Caco-2 (cell line): ENCODE results near the gene MYOM3. TPM values are rescaled to one million over a fixed set of nuclear protein-coding genes. Genes with fewer than 3 reads are reported as not detected.

Experiments
- BruUV-seq: library from RNA; stranded (reverse); fragments of 400-500 nt; replicated peaks from 2 replicates; lab custom pipeline; 2021; lab: Mats Ljungman, UMichigan
- CTCF ChIA-PET: fragments of 300-600 bp; sonication (Branson Sonifier 250); formaldehyde crosslinking; loops from one replicate; lab custom pipeline; 2022; ENCODE audit warnings: antibody characterized with exemption; lab: Charles Lee
- POLR2A ChIA-PET: fragments of 300-600 bp; sonication (Branson Sonifier 250); formaldehyde crosslinking; loops from one replicate; lab custom pipeline; 2022; ENCODE audit warnings: antibody characterized with exemption; lab: Charles Lee
- DNase-seq, 2 experiments: peaks; one replicate each; pipeline versions ENCODE4 v3.0.0 to v3.0.0-alpha.2; 2020 to 2022
- H3K27me3 ChIP-seq: replicated peaks from 2 replicates; pipeline ENCODE4 v1.6.0; 2011; ENCODE audit warnings: low read length; ENCODE audit not compliant: control insufficient read depth, insufficient read depth
- H3K36me3 ChIP-seq: 2 replicates; pipeline ENCODE4 v1.5.1; 2011; ENCODE audit warnings: low read length; ENCODE audit not compliant: control insufficient read depth, insufficient read depth
- H3K4me1 ChIP-seq: fragments of 250-450 bp; sonication (Bioruptor Pico); 2 replicates; pipeline ENCODE4 v1.5.1; 2020; ENCODE audit warnings: mild to moderate bottlenecking
- H3K4me3 ChIP-seq: 2 replicates; pipeline ENCODE4 v1.5.1; 2011; ENCODE audit warnings: low read depth, mild to moderate bottlenecking, control low read depth, low read length
- H3K9me3 ChIP-seq: fragments of 250-450 bp; sonication (Bioruptor Pico); 2 replicates; pipeline ENCODE4 v1.5.1; 2020; ENCODE audit warnings: mild to moderate bottlenecking, moderate library complexity
- H3K27ac Mint-ChIP-seq: one replicate; pipeline ENCODE4 v1.8.0; 2022; ENCODE audit warnings: mixed read lengths; ENCODE audit not compliant: unreplicated experiment
- H3K27me3 Mint-ChIP-seq: one replicate; pipeline ENCODE4 v1.8.0; 2022; ENCODE audit warnings: mixed read lengths; ENCODE audit not compliant: insufficient read depth, unreplicated experiment
- H3K36me3 Mint-ChIP-seq: one replicate; pipeline ENCODE4 v1.8.0; 2022; ENCODE audit warnings: mild to moderate bottlenecking, mixed read lengths; ENCODE audit not compliant: insufficient read depth, unreplicated experiment
- H3K4me1 Mint-ChIP-seq: one replicate; pipeline ENCODE4 v1.8.0; 2022; ENCODE audit warnings: low read depth, mixed read lengths; ENCODE audit not compliant: unreplicated experiment
- H3K4me3 Mint-ChIP-seq: one replicate; pipeline ENCODE4 v1.8.0; 2022; ENCODE audit warnings: mild to moderate bottlenecking, moderate library complexity, mixed read lengths; ENCODE audit not compliant: unreplicated experiment
- H3K9me3 Mint-ChIP-seq: one replicate; pipeline ENCODE4 v1.8.0; 2022; ENCODE audit warnings: mixed read lengths; ENCODE audit not compliant: unreplicated experiment
- CTCF ChIP-seq, 2 experiments: fragments of 200-600 bp in 1 of 2; IDR thresholded peaks; 1 replicate in 1 of 2; 2 replicates in 1 of 2; pipeline versions ENCODE4 v1.5.1 to v1.8.0; 2011 to 2022; ENCODE audit warnings: antibody characterized with exemption in 1 of 2, control low read depth in 1 of 2, inconsistent platforms in 1 of 2, low read depth in 1 of 2, low read length in 1 of 2, mild to moderate bottlenecking in 1 of 2, moderate library complexity in 1 of 2; ENCODE audit not compliant: insufficient read depth in 1 of 2, severe bottlenecking in 1 of 2, unreplicated experiment in 1 of 2
- intact Hi-C: fragments of 100-400 bp; cut with micrococcal nuclease; formaldehyde crosslinking; loops from one replicate; pipeline ENCODE4 v1.10.0; 2022; ENCODE audit not compliant: unreplicated experiment
- total RNA-seq: library from RNA; stranded (reverse); gene quantifications from 2 replicates; pipeline ENCODE4 v1.2.3, GENCODE V29; 2022

Gene MYOM3
- total RNA-seq, 1 experiment from 2014 or later = not detected

DNA sequence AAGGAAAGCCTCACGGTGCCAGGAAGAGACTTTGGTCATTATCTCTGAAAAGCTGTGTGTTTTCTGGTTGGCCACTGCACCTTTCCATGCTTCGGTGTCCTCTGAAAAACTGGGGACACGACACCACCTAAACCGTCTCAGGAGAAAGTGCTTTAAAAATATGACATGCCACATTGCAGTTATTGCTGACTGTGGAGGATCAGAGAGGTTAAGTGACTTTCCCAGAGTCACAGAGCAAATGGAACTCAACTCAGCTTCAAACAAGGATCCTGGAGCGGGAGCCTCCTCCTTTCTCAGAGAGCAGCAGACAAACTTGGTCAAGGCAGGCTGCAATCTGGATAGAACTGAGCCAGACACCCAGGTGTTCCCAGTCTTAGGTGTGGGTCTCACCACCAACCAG is 13.8 kb downstream of the MYOM3 start:
- H3K4me3 ChIP-seq = no peak overlapping the region
- BruUV-seq = no TSS peak
- H3K36me3 Mint-ChIP-seq = no peaks in the 10 kb centered on the region
- no peaks in the 10 kb centered on the region for H3K4me1 Mint-ChIP-seq
- ChIA-PET CTCF (no interaction called here), POLR2A (no interaction called here)
- intact Hi-C loops = no loop called here
- 0 out of 2 replicates have a peak, but pooled peaks cover 2% of the 10 kb centered on the region for H3K4me1 ChIP-seq
- H3K9me3 Mint-ChIP-seq = no peaks in the 10 kb centered on the region
- H3K9me3 ChIP-seq = no peaks in the 10 kb centered on the region
- H3K27me3 Mint-ChIP-seq = no peaks in the 10 kb centered on the region
- no peak for DNase-seq
- H3K36me3 ChIP-seq = no peaks in the 10 kb centered on the region
- TF ChIP-seq CTCF (IDR thresholded peaks at IDR 0.05; ENCODE audit: insufficient read depth in 1 of 2, low read depth in 1 of 2, low read length in 1 of 2, severe bottlenecking in 1 of 2, unreplicated experiment in 1 of 2) = no peak
- H3K27ac Mint-ChIP-seq = no peak overlapping the region
- no peaks in the 10 kb centered on the region for H3K27me3 ChIP-seq
- no peak overlapping the region for H3K4me3 Mint-ChIP-seq

DNA sequence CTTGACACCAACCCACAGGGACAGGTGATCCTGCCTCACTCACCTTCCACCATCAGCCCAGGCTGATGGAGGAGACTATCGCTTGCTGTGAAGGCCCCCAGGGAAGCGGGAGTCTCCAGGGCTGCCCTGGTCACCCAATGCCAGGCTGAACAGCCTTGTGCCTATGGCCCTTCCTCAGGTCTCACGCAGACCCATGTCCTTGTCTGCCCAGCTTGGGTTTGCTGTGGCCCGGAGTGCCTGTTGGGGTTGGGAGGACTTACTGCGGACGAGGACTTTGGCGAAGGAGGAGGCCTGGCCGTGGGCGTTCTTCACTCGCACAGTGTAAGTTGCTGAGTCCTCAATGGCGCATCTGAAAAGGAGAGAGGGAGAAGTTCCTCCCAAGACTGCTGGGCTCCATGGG is 14.3 kb downstream of the MYOM3 start:
- H3K4me3 Mint-ChIP-seq = no peak overlapping the region
- Histone ChIP-seq H3K9me3 (no peaks in the 10 kb centered on the region), H3K4me1 (no peaks in the 10 kb centered on the region), H3K36me3 (no peaks in the 10 kb centered on the region), H3K4me3 (no peak overlapping the region), H3K27me3 (no peaks in the 10 kb centered on the region)
- no TSS peak for BruUV-seq
- ChIA-PET POLR2A (no interaction called here), CTCF (no interaction called here)
- no peak for DNase-seq
- no peak for TF ChIP-seq CTCF (IDR thresholded peaks at IDR 0.05; ENCODE audit: insufficient read depth in 1 of 2, low read depth in 1 of 2, low read length in 1 of 2, severe bottlenecking in 1 of 2, unreplicated experiment in 1 of 2)
- no peaks in the 10 kb centered on the region for H3K27me3 Mint-ChIP-seq
- H3K4me1 Mint-ChIP-seq = no peaks in the 10 kb centered on the region
- no peaks in the 10 kb centered on the region for H3K36me3 Mint-ChIP-seq
- no peaks in the 10 kb centered on the region for H3K9me3 Mint-ChIP-seq
- H3K27ac Mint-ChIP-seq = no peak overlapping the region
- intact Hi-C loops = no loop called here

GRCh38 chr1:24096739-24097103 is 15.2 kb downstream of the MYOM3 start:
- H3K27ac Mint-ChIP-seq = no peak overlapping the region
- ChIA-PET CTCF (no interaction called here), POLR2A (no interaction called here)

More at GRCh38 chr1:24096739-24097103, 15.2 kb downstream of the MYOM3 start:
- Mint-ChIP-seq H3K36me3 (no peaks in the 10 kb centered on the region), H3K4me1 (no peaks in the 10 kb centered on the region), H3K9me3 (no peaks in the 10 kb centered on the region), H3K4me3 (no peak overlapping the region), H3K27me3 (no peaks in the 10 kb centered on the region)
- Histone ChIP-seq H3K36me3 (no peaks in the 10 kb centered on the region), H3K27me3 (no peaks in the 10 kb centered on the region), H3K4me1 (no peaks in the 10 kb centered on the region), H3K4me3 (no peak overlapping the region), H3K9me3 (no peaks in the 10 kb centered on the region)
- no TSS peak for BruUV-seq
- intact Hi-C loops = no loop called here
- DNase-seq = no peak
- TF ChIP-seq CTCF (IDR thresholded peaks at IDR 0.05; ENCODE audit: insufficient read depth in 1 of 2, low read depth in 1 of 2, low read length in 1 of 2, severe bottlenecking in 1 of 2, unreplicated experiment in 1 of 2) = no peak
